Left colon (tissue), 2 donors: ENCODE results near the gene RBBP6. TPM values are rescaled to one million over a fixed set of nuclear protein-coding genes. Genes with fewer than 3 reads are reported as not detected.
"Not testable (repeated sequence)": the region's sequence is repeated elsewhere in the genome, so short reads cannot be mapped to it uniquely, and the experiment has no call there.

Experiments used
- ATAC-seq: fragments of 200-7000 bp; cut with Tn5 transposase; one replicate; pipeline ENCODE4 v1.9.1; 2020; ENCODE audit warnings: mild to moderate bottlenecking, moderate library complexity
- DNase-seq, 2 donors: peaks; one replicate each; pipeline ENCODE4 v3.0.0-alpha.2; 2020
- intact Hi-C, 2 donors: fragments of 100-400 bp; cut with DNase I in 1 of 2; cut with micrococcal nuclease in 1 of 2; formaldehyde crosslinking; loops; one replicate each; pipeline versions ENCODE4 v1.11.2 to v1.14.0; 2022; cut with DNase I, micrococcal nuclease
- total RNA-seq, 2 donors: library from RNA; stranded (reverse); fragmentation: NEBNext Ultra II Directional; extraction: Animal tissue kit (Norgen Biotek cat#: 25700); gene quantifications; one replicate each; pipeline ENCODE4 v1.2.1, GENCODE V29; 2021
- donor health status: DM: no; HTN: no; CAD: no.
- donor health status: DM: yes; HTN: yes; CAD: no.

Gene RBBP6
- total RNA-seq, 2 donors from 2014 or later: 33.3 to 40.6 TPM

DNA sequence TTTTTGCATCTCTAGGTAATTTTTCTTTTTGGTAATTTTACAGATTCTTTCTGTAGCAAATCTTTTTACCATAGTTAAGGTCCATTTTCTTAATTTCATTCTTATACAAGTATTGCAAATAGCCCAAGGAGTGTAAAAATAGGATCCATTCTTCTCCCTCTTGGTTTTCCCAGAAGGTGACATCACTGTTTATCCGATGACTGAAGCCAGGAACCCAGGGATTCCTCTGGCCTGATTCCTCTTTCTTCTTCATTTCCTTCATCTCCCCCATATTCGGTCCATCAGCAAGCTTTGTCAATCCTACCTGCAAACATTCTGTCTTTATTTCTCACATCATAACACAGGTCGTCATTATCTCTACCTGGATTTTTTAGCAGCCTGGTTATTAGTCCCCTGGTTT, 5.3 kb downstream of the RBBP6 start:
- ATAC-seq (no peak), DNase-seq (no peak)
- intact Hi-C loops: no loop called here

- ATAC-seq (no peak), DNase-seq (no peak)
- intact Hi-C loops: no loop called here
Observed at GRCh38 chr16:24550295-24550694, 10.9 kb downstream of the RBBP6 start.

DNA sequence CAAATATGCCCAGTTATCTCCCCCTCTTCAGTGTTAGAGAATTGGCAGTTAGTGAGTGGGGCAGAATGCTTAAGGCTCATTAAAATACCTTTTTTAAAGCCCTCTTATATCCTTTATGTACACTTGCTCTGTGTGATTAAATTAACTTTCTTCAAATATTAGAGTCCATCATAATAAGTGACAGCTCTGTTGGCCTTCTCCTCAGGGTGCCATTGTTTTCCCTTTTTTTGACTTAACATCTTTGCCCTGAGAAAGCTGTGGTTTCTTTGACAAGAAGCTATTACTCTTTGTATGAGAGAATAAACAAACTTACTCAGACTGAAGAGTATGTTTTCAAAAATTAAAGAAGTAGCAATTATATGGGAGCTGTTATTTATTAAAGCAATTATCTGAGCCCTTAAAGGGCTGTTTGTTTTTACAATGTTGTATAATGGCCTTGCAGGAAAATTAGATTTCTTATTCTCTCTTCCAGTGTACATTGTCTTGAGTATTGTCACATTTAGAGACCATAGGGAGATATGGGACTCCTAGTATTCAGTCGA, 13.4 kb downstream of the RBBP6 start:
- intact Hi-C loops: no loop called here
- DNase-seq (no peak), ATAC-seq (no peak)

GRCh38 chr16:24553983-24554382, 14.6 kb downstream of the RBBP6 start:
- DNase-seq: no peak
- intact Hi-C loops: no loop called here
- ATAC-seq: no peak

GRCh38 chr16:24555346-24555872, 16.0 kb downstream of the RBBP6 start:
- ATAC-seq (no peak), DNase-seq (no peak)
- intact Hi-C loops: no loop called here

DNA sequence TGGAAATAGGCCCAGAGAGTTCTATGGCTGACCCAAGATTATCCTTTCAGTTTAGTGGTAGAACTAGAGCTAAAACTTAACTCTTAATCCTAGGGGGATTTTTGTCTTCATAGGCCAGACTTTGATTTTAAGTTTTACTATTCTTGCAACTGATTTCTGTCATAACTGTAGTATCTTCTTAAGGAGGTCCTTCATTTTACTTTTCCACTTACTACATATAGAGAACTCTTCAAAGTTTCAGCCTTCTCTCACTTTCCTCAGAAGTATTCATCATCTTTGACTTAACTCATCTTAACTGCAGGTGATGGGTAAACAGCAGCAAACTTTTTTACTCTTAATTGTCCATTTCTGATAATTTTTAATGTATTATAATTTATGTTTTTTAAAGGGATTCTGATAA, 23.4 kb downstream of the RBBP6 start:
- DNase-seq (no peak), ATAC-seq (no peak)
- intact Hi-C loops: loop anchor here in 1 of 2 donors (10.0 kb wide), 1 partner anchor 242 kb away; no protein-coding TSS in a partner anchor

GRCh38 chr16:24568392-24568791, 29.0 kb downstream of the RBBP6 start:
- intact Hi-C loops: loop anchor here in 1 of 2 donors (10.0 kb wide), 1 partner anchor 236 kb away; no protein-coding TSS in a partner anchor
- no peak for DNase-seq
- no peak for ATAC-seq

DNA sequence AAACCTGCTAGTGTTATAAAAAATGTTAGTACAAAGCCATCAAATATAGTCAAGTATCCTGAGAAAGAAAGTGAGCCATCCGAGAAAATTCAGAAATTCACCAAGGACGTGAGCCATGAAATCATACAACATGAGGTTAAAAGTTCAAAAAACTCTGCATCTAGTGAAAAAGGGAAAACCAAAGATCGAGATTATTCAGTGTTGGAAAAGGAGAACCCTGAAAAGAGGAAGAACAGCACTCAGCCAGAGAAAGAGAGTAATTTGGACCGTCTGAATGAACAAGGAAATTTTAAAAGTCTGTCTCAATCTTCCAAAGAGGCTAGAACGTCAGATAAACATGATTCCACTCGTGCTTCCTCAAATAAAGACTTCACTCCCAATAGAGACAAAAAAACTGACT, 31.7 kb downstream of the RBBP6 start:
- DNase-seq (no peak), ATAC-seq (no peak)
- intact Hi-C loops: no loop called here

- intact Hi-C loops: no loop called here
Observed at GRCh38 chr16:24572069-24572468, 32.7 kb downstream of the RBBP6 start.

GRCh38 chr16:24573141-24573540, 33.8 kb downstream of the RBBP6 start:
- intact Hi-C loops: no loop called here
- DNase-seq: no peak
- ATAC-seq: no peak

More at GRCh38 chr16:24572069-24572468, 32.7 kb downstream of the RBBP6 start:
- DNase-seq: no peak
- ATAC-seq: no peak

GRCh38 chr16:24574515-24575485, 35.4 kb downstream of the RBBP6 start:
- ATAC-seq, DNase-seq, intact Hi-C loops: not testable (repeated sequence)

GRCh38 chr16:24575791-24576190, 36.4 kb downstream of the RBBP6 start:
- intact Hi-C loops, DNase-seq, ATAC-seq: not testable (repeated sequence)

DNA sequence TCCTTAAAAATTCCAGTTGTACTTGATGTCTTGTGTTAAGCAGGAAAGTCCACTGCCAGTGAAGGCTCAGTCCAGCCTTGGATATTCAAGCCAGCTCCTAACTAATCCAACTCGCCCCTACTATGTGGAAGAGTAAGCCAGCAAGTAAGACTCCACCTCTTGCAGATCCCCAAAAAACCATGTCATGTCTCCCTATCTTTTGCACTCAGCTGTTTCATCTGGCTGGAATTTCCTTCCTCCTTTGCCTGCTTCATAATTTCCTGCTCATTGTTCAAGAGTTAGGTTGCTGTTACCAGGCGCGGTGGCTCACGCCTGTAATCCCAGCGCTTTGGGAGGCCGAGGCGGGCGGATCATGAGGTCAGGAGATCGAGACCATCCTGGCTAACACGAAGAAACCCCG, 37.8 kb downstream of the RBBP6 start:
- intact Hi-C loops: no loop called here
- no peak for DNase-seq
- no peak for ATAC-seq

- ATAC-seq (no peak), DNase-seq (no peak)
- intact Hi-C loops: no loop called here
Observed at GRCh38 chr16:24580665-24581064, 41.3 kb downstream of the RBBP6 start.

- intact Hi-C loops: no loop called here
- ATAC-seq (no peak), DNase-seq (no peak)
Observed at GRCh38 chr16:24583494-24583893, 44.1 kb downstream of the RBBP6 start.

DNA sequence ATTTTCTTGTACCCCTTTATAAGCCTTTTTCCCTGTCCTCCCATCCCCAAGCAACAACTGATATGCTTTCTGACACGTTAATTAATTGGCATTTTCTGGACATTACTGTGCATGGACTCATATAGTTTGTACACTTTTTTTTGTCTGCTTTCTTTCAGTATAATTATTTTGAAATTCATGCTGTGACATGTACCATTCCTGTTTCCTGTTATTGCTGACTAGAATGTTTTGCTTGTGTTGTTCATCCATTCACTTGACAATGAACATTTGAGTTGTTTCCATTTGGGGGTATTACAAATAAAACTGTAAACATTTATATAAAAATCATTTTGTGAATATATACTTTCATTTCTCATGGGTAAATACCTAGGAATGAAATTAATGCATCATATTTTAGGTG, 50.6 kb downstream of the RBBP6 start:
- ATAC-seq (no peak), DNase-seq (no peak)
- intact Hi-C loops: no loop called here

GRCh38 chr16:24598777-24599437, 59.5 kb downstream of the RBBP6 start:
- intact Hi-C loops: no loop called here
- DNase-seq: no peak
- ATAC-seq: no peak

DNA sequence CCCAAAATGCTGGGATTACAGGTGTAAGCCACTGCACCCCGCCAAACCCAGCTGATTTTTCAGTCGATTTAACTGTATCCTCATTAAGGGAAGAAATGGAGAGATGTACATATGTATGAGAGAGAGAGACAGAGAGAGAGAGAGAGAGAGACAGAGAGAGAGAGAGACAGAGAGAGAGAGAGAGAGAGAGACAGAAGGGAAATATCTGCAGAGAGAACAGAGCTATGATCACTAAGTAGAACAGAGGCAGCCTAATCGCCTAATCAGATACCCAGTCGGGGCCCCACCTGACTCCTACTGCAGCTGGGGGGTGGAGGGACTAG, 70.0 kb downstream of the RBBP6 start:
- intact Hi-C loops: no loop called here
- no peak for ATAC-seq

DNA sequence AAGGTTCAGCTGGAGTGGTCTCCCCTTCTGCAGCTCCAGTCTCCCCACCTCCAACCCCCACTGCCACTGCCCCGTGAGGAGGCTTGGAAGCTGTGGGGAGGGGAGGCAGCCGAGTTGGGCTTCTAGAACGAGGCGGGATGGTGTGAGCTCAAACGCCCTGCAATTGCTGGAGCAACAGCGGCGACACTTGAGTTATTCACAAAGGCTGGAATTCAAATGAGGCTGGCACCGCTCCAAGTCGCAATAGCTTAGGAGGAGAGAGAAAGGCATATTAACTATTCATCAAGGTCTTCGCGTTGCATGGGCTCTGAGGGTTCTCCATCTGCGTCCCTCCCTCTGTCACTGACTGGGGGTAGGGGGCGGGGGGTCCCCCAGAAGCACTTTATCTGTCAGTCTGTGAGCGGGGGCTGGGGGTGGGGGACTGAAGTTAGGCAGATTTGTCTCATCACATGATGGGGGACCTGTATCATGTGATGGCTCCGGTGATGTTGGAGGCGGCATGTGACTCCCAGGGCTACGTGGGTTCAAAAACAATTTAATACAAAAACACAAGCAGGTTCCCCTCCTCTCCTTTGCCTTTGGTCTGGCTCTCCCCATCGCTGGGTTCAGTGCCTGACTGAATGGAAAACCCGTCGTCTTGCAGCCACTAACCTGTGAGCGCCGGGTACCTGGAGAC, 70.5 kb downstream of the RBBP6 start:
- peak; percentile 36 for ATAC-seq
- intact Hi-C loops: no loop called here
- peak in 1 of 2 donors; percentile 65 for DNase-seq

More for the DNA sequence above, 70.0 kb downstream of the RBBP6 start:
- no peak for DNase-seq
